ENCODE data around the gene SPATA21. TPM values are rescaled to one million over a fixed set of nuclear protein-coding genes. Genes with fewer than 3 reads are reported as not detected.

SPATA21 gene
- polyA plus RNA-seq, 1 donor (not counting 4 experiments of a cell fraction or from before 2014, with no cell fraction given), result 0.04 TPM

- no peaks in the 10 kb centered on the region for H4K20me1 ChIP-seq (ENCODE audit: control insufficient read depth, extremely low read depth, insufficient read depth, low read length)
- peaks cover 67% of the 10 kb centered on the region for H3K79me2 ChIP-seq (ENCODE audit: control insufficient read depth, insufficient read depth, low read length)
- H3K4me2 ChIP-seq (ENCODE audit: control insufficient read depth, extremely low read depth, insufficient read depth, low read depth, low read length), result no peak overlapping the region
- H3K4me1 ChIP-seq (ENCODE audit: control insufficient read depth, extremely low read depth, insufficient read depth, low read length), result peaks cover 3% of the 10 kb centered on the region
- dilution Hi-C loops (cut with MboI; ENCODE audit: extremely low pct_ligation_motif_present, low sequenced_read_pairs), result no loop called here
- DNase-seq (ENCODE audit: low read depth, low spot score) (no peak), FAIRE-seq (no peak)
- no peak overlapping the region for H3K4me3 ChIP-seq (ENCODE audit: control insufficient read depth in 2 of 3, extremely low read depth in 1 of 3, insufficient read depth in 2 of 3, low read depth in 1 of 3, low read length in 3 of 3)
- H3K9me3 ChIP-seq (ENCODE audit: control insufficient read depth, low read depth, low read length), result no peaks in the 10 kb centered on the region
- H3K9ac ChIP-seq (ENCODE audit: control insufficient read depth, extremely low read depth, insufficient read depth, low read length), result no peak overlapping the region
- no peak for TF ChIP-seq EZH2 (IDR thresholded peaks at IDR 0.05; ENCODE audit: low read length)
- TF ChIP-seq, protein P1, sequence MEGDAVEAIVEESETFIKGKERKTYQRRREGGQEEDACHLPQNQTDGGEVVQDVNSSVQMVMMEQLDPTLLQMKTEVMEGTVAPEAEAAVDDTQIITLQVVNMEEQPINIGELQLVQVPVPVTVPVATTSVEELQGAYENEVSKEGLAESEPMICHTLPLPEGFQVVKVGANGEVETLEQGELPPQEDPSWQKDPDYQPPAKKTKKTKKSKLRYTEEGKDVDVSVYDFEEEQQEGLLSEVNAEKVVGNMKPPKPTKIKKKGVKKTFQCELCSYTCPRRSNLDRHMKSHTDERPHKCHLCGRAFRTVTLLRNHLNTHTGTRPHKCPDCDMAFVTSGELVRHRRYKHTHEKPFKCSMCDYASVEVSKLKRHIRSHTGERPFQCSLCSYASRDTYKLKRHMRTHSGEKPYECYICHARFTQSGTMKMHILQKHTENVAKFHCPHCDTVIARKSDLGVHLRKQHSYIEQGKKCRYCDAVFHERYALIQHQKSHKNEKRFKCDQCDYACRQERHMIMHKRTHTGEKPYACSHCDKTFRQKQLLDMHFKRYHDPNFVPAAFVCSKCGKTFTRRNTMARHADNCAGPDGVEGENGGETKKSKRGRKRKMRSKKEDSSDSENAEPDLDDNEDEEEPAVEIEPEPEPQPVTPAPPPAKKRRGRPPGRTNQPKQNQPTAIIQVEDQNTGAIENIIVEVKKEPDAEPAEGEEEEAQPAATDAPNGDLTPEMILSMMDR (optimal IDR thresholded peaks at IDR 0.05 in 1 of 3, IDR thresholded peaks at IDR 0.05 in 1 of 3, conservative IDR thresholded peaks at IDR 0.05 in 1 of 3; ENCODE audit: extremely low read depth in 1 of 3, insufficient read depth in 2 of 3, low read length in 3 of 3), result no peak
- H2AFZ ChIP-seq (ENCODE audit: control insufficient read depth, low read length), result no peak overlapping the region
- no peaks in the 10 kb centered on the region for H3K27me3 ChIP-seq (ENCODE audit: control insufficient read depth, extremely low read depth, insufficient read depth, low read length)
- no peak overlapping the region for H3K27ac ChIP-seq (ENCODE audit: control insufficient read depth, insufficient read depth, low read length)
- H3K9me1 ChIP-seq (ENCODE audit: control insufficient read depth, extremely low read depth, insufficient read depth, low read length), result no peaks in the 10 kb centered on the region
- H3K36me3 ChIP-seq (ENCODE audit: control insufficient read depth in 2 of 2, extremely low read depth in 1 of 2, insufficient read depth in 2 of 2, low read length in 2 of 2), result peaks cover 32 to 47% of the 10 kb centered on the region in 2 experiments
Measured at GRCh38 chr1:16445052-16445451, 7.8 kb upstream of the SPATA21 start.

DNA sequence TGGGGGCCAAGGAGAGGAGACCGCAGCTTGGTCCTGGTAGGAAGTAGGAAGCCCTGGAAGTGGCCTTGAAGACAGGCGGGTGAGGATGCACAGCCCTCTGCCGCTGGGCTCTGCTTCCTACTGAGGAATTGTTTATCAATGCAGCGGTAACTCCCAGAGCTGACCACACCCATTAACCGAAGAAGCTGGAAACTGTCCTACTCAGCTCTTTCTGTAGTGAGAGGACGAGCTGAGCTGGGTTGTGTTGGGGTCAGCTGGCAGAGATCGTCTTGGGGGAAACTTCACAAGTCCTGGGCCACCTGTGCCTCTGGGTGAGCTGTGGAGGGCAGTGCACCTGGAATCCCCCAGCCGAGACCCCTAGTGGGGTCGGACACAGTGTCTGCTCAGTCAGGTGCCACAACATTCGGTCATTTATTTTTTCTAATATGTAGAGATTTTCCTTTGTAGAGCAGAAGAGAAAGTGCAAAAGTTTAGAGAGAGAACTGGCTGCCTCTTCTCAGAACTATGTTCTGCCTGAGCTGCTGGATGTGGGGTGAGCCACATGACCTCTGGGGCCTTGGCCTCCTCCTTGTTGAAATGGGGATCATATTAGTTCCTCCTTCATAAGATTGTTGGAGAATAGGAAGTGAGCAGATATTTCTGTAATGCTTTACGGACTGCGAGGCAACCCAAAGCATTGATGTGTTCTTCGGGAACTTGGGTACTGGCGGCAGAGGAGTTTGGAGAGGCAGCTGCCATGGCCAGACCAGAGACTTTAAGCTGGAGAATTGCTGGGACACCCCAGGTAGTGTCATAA, 6.9 kb upstream of the SPATA21 start:
- Histone ChIP-seq H3K4me3 (ENCODE audit: control insufficient read depth in 2 of 3, extremely low read depth in 1 of 3, insufficient read depth in 2 of 3, low read depth in 1 of 3, low read length in 3 of 3) (no peak overlapping the region), H4K20me1 (ENCODE audit: control insufficient read depth, extremely low read depth, insufficient read depth, low read length) (no peaks in the 10 kb centered on the region), H3K36me3 (ENCODE audit: control insufficient read depth in 2 of 2, extremely low read depth in 1 of 2, insufficient read depth in 2 of 2, low read length in 2 of 2) (peaks cover 29 to 44% of the 10 kb centered on the region in 2 experiments), H3K79me2 (ENCODE audit: control insufficient read depth, insufficient read depth, low read length) (peaks cover 63% of the 10 kb centered on the region), H3K4me1 (ENCODE audit: control insufficient read depth, extremely low read depth, insufficient read depth, low read length) (peaks cover 3% of the 10 kb centered on the region), H3K9ac (ENCODE audit: control insufficient read depth, extremely low read depth, insufficient read depth, low read length) (no peak overlapping the region), H2AFZ (ENCODE audit: control insufficient read depth, low read length) (no peak overlapping the region), H3K27me3 (ENCODE audit: control insufficient read depth, extremely low read depth, insufficient read depth, low read length) (no peaks in the 10 kb centered on the region), H3K9me3 (ENCODE audit: control insufficient read depth, low read depth, low read length) (no peaks in the 10 kb centered on the region), H3K27ac (ENCODE audit: control insufficient read depth, insufficient read depth, low read length) (no peak overlapping the region), H3K9me1 (ENCODE audit: control insufficient read depth, extremely low read depth, insufficient read depth, low read length) (no peaks in the 10 kb centered on the region), H3K4me2 (ENCODE audit: control insufficient read depth, extremely low read depth, insufficient read depth, low read depth, low read length) (no peak overlapping the region)
- DNase-seq (ENCODE audit: low read depth, low spot score) (no peak), FAIRE-seq (no peak)
- no peak for TF ChIP-seq EZH2 (IDR thresholded peaks at IDR 0.05; ENCODE audit: low read length)
- TF ChIP-seq, protein P1 (optimal IDR thresholded peaks at IDR 0.05 in 1 of 3, IDR thresholded peaks at IDR 0.05 in 1 of 3, conservative IDR thresholded peaks at IDR 0.05 in 1 of 3; ENCODE audit: extremely low read depth in 1 of 3, insufficient read depth in 2 of 3, low read length in 3 of 3), result no peak
- dilution Hi-C loops (cut with MboI; ENCODE audit: extremely low pct_ligation_motif_present, low sequenced_read_pairs), result no loop called here
